Esophagus squamous epithelium (tissue), 5 donors: ENCODE data around the gene CACNG3. TPM values are rescaled to one million over a fixed set of nuclear protein-coding genes. Genes with fewer than 3 reads are reported as not detected.

Experiments used
- DNase-seq: peaks from one replicate; lab custom pipeline; 2025; lab: John Stamatoyannopoulos, UW
- H3K27ac ChIP-seq, 4 donors: fragments of 200-600 bp; sonication (generic); one replicate each; pipeline ENCODE4 v1.5.1; 2016 to 2019; ENCODE audit warnings: mild to moderate bottlenecking in 1 of 4
- H3K27me3 ChIP-seq, 4 donors: fragments of 200-600 bp; sonication (generic); 1 replicate in 3 of 4; 2 replicates in 1 of 4; pipeline versions ENCODE4 v1.5.1 to v1.6.0; 2017 to 2021; ENCODE audit warnings: antibody characterized with exemption in 1 of 4
- H3K36me3 ChIP-seq, 3 donors: fragments of 200-600 bp; sonication (generic); one replicate each; pipeline ENCODE4 v1.5.1; 2016 to 2019
- H3K4me1 ChIP-seq, 3 donors: fragments of 200-600 bp; sonication (generic); one replicate each; pipeline ENCODE4 v1.5.1; 2017 to 2019
- H3K4me3 ChIP-seq, 4 donors: fragments of 200-600 bp; sonication (generic); 1 replicate in 3 of 4; 2 replicates in 1 of 4; pipeline ENCODE4 v1.5.1; 2016 to 2019; ENCODE audit warnings: mild to moderate bottlenecking in 2 of 4, moderate library complexity in 1 of 4
- H3K9me3 ChIP-seq, 3 donors: fragments of 200-600 bp; sonication (generic); one replicate each; pipeline ENCODE4 v1.5.1; 2016 to 2019
- POLR2A ChIP-seq, 4 donors: fragments of 450-650 bp; IDR thresholded peaks; one replicate each; pipeline ENCODE4 v1.6.1; 2017; ENCODE audit warnings: antibody characterized with exemption in 4 of 4, mild to moderate bottlenecking in 4 of 4, moderate library complexity in 3 of 4
- WGBS, 2 donors: methylation state at CpG; one replicate each; pipeline ENCODE4 v1.1.5; 2018; 5-methylcytosine and 5-hydroxymethylcytosine counted together
- intact Hi-C: fragments of 100-400 bp; cut with DNase I; formaldehyde crosslinking; loops from one replicate; pipeline ENCODE4 v1.15.0; 2022
- total RNA-seq, 4 donors: library from RNA; depleted of rRNA; stranded (reverse); fragments of >200 nt; gene quantifications; one replicate each; pipeline ENCODE4 v1.1.0, GENCODE V29; 2016
- TF ChIP-seq, protein P1 (sequence below), 6 experiments: fragments of 450-650 bp in 4 of 6; fragments of 200-600 bp in 2 of 6; sonication (generic) in 2 of 6; IDR thresholded peaks; one replicate each; pipeline ENCODE4 v1.5.1; 2016 to 2019; ENCODE audit warnings: antibody characterized with exemption in 6 of 6, mild to moderate bottlenecking in 4 of 6, moderate library complexity in 4 of 6
- donor health status: DM: yes; HTN: yes; CAD: no.

Gene CACNG3
- total RNA-seq, 4 donors from 2014 or later, result not detected

DNA sequence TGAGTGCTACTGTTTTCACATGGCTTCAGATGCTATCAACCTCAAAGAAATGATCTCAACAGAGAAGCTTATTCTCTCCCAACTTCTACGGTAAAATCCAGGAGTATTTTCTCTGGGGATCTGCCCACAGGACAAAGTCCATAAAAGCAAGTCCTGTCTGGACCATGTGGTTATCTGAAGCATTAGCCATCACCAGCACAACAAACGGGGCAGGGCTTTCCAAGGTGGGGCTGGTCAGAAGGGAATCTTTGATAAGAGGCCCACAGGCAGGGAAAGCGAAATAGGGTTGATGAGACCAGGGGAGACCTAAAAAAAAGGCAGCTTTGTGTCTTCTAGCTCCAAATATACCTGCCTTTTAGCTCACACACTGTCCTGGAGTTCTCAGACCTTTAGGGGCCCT, 38.7 kb upstream of the CACNG3 start:
- Histone ChIP-seq H3K9me3 (no peaks in the 10 kb centered on the region), H3K4me1 (no peaks in the 10 kb centered on the region), H3K36me3 (no peaks in the 10 kb centered on the region), H3K27me3 (no peaks in the 10 kb centered on the region), H3K27ac (no peak overlapping the region), H3K4me3 (no peak overlapping the region)
- 68 to 78% methylated on average over 3 of the region's 3 CpGs for WGBS, 2 donors
- intact Hi-C loops, result no loop called here
- TF ChIP-seq POLR2A (IDR thresholded peaks at IDR 0.05), result no peak
- TF ChIP-seq, protein P1, sequence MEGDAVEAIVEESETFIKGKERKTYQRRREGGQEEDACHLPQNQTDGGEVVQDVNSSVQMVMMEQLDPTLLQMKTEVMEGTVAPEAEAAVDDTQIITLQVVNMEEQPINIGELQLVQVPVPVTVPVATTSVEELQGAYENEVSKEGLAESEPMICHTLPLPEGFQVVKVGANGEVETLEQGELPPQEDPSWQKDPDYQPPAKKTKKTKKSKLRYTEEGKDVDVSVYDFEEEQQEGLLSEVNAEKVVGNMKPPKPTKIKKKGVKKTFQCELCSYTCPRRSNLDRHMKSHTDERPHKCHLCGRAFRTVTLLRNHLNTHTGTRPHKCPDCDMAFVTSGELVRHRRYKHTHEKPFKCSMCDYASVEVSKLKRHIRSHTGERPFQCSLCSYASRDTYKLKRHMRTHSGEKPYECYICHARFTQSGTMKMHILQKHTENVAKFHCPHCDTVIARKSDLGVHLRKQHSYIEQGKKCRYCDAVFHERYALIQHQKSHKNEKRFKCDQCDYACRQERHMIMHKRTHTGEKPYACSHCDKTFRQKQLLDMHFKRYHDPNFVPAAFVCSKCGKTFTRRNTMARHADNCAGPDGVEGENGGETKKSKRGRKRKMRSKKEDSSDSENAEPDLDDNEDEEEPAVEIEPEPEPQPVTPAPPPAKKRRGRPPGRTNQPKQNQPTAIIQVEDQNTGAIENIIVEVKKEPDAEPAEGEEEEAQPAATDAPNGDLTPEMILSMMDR (IDR thresholded peaks at IDR 0.05), result no peak
- no peak for DNase-seq

- WGBS, 2 donors, result 82 to 87% methylated on average over 4 of the region's 4 CpGs
- no peak for TF ChIP-seq POLR2A (IDR thresholded peaks at IDR 0.05)
- TF ChIP-seq, protein P1 (IDR thresholded peaks at IDR 0.05), result no peak
- Histone ChIP-seq H3K4me1 (no peaks in the 10 kb centered on the region), H3K4me3 (no peak overlapping the region), H3K9me3 (no peaks in the 10 kb centered on the region), H3K27ac (no peak overlapping the region), H3K36me3 (no peaks in the 10 kb centered on the region), H3K27me3 (no peaks in the 10 kb centered on the region)
- no peak for DNase-seq
- intact Hi-C loops, result no loop called here
These were observed 37.8 kb upstream of the CACNG3 start for GRCh38 chr16:24218299-24218698.

DNA sequence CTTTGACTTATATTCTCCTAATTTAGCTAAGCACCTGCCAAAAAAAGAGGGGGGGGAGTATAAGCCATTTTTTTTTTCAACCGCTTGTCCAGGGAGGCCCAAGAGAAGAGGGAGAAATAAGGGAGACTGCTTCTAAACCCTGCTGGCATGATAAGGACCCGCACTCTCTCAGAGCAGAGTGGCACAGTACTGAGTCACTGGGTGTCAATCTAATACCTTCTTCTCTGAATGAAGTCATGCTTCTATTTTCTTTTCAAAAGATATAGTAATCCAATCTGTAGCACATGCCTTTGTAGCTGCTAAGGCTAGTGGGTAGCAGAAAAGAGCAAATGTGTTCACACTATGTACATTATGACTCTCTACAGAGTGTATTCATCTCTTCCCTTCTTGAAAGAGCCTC, 34.9 kb upstream of the CACNG3 start:
- Histone ChIP-seq H3K27ac (no peak overlapping the region), H3K4me3 (no peak overlapping the region), H3K27me3 (no peaks in the 10 kb centered on the region), H3K4me1 (no peaks in the 10 kb centered on the region), H3K36me3 (no peaks in the 10 kb centered on the region), H3K9me3 (no peaks in the 10 kb centered on the region)
- no peak for DNase-seq
- 94 to 96% methylated on average over 2 of the region's 2 CpGs for WGBS, 2 donors
- intact Hi-C loops, result no loop called here
- no peak for TF ChIP-seq POLR2A (IDR thresholded peaks at IDR 0.05)
- TF ChIP-seq, protein P1 (IDR thresholded peaks at IDR 0.05), result no peak

DNA sequence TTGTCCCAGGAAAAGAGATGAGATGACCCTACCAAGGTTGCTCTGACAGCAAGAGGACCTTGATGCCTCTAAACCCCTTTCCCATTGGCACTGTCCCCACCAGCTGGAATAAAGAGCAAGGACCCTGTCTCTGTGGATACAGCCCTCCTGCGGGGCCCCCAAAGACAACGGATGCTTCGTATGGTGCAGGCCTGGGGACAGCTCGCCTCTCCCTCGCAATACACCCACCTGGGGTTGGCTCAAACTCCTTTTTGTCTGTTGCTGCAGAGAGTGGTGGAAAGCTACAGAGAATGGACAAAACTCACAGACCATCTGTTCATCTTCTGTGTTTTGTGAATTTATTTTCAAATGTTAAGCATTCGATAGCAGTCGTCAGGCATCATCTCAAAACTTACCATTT, 27.6 kb upstream of the CACNG3 start:
- intact Hi-C loops, result no loop called here
- Histone ChIP-seq H3K27me3 (no peaks in the 10 kb centered on the region), H3K9me3 (peaks cover 0 to 11% (median 0%) of the 10 kb centered on the region in 3 donors), H3K36me3 (no peaks in the 10 kb centered on the region), H3K4me1 (no peaks in the 10 kb centered on the region), H3K4me3 (no peak overlapping the region), H3K27ac (no peak overlapping the region)
- no peak for TF ChIP-seq POLR2A (IDR thresholded peaks at IDR 0.05)
- TF ChIP-seq, protein P1 (IDR thresholded peaks at IDR 0.05), result no peak
- WGBS, 2 donors, result 84 to 85% methylated on average over 4 to 7 of the region's 7 CpGs
- DNase-seq, result no peak

- Histone ChIP-seq H3K27me3 (no peaks in the 10 kb centered on the region), H3K4me1 (no peaks in the 10 kb centered on the region), H3K4me3 (no peak overlapping the region), H3K27ac (no peak overlapping the region), H3K9me3 (peaks cover 0 to 24% (median 0%) of the 10 kb centered on the region in 3 donors), H3K36me3 (no peaks in the 10 kb centered on the region)
- no peak for TF ChIP-seq POLR2A (IDR thresholded peaks at IDR 0.05)
- TF ChIP-seq, protein P1 (IDR thresholded peaks at IDR 0.05), result no peak
- no peak for DNase-seq
- WGBS, 2 donors, result 59 to 82% methylated on average over 2 of the region's 2 CpGs
- intact Hi-C loops, result no loop called here
These were observed 23.2 kb upstream of the CACNG3 start for GRCh38 chr16:24232936-24233335.
